HG02870 (cell line): ENCODE data around the gene SEL1L.
"Not testable (repeated sequence)": the region's sequence is repeated elsewhere in the genome, so short reads cannot be mapped to it uniquely, and the experiment has no call there.

Experiments used
- ATAC-seq: cut with Tn5 transposase; IDR thresholded peaks from one replicate; pipeline ENCODE4 v1.9.1; 2021; ENCODE audit warnings: mild to moderate bottlenecking, moderate library complexity; ENCODE audit not compliant: unreplicated experiment

The SEL1L gene

DNA sequence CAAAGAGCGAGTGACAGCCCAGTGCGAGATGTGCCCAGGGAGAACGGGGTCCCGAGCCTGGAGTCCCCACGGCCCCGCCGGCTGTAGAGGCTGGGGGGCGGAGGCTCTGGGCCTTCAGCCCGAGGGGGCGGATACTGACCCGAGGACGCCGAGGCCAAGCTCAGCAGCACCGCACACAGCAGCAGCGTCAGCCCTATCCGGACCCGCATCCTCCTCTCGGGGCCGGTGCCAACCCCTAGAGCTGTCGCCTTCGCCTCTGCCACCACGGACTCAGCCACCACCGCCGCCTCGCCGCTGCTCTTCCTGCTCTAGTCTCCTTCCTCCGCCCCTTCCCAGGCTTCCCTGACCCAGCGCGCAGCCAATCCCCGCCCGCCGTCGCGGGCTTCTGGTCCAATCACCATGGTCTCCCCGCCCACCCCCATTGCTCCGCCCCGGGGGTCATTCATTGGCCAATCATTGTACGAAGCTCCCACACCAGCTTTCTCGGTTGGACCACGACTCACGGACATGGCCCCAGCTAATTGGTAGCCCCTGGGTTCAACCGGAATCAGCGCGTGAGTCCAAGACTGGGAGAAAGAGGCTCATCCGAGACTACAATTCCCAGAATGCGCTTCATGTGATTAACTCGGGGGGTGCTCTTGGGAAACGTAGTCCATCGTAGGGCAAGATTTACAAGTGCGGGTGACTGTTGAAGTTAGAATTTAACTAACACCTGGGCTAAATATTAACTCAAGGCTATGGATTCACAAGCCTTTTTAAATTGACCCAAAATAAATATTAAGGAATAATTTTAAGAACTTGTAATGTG, at the start of gene SEL1L:
SEL1L (minus strand) TSS at position 318 of the 808 bp plus-strand sequence; CDS start at position 209, 109 bp downstream.
- ATAC-seq, result peak; percentile 92

DNA sequence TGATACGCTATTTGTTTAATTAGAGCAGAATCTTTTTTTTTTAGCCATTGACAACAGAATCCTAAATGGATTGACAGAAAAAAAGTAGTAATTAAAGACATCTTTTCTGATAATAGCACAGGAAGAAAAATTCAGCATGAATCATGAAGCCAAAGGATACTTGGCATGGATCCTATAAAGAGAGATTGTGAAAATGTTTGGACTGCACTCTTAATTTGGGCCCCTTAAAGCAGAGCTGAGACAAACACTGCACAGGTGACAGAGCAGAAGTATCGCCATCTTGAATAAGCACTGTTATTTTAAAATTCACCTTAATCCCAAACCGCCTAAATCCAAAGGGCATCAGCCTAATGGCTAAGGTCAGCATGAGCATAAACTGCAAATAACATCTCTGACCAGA, 48.8 kb upstream of the SEL1L start:
- no peak for ATAC-seq

DNA sequence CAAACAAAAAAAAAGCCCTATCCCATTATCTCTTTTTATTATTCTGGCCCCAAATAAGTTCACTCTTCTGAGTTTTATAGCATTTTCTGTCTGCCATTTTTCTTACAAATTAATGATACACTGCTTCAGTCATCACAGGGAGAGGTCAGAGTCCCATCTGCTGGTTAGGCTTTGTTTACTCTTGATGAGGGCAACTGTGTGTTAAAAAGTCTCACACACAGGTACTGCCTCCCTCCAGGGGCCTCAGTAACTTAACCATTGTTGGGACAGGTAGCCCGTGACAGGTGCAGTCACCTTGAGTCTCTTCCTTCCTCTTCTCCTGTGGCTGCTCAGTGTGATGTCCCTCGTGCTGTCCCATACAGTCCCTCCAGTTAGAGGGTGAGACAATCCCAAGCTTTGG, 45.5 kb upstream of the SEL1L start:
- no peak for ATAC-seq

DNA sequence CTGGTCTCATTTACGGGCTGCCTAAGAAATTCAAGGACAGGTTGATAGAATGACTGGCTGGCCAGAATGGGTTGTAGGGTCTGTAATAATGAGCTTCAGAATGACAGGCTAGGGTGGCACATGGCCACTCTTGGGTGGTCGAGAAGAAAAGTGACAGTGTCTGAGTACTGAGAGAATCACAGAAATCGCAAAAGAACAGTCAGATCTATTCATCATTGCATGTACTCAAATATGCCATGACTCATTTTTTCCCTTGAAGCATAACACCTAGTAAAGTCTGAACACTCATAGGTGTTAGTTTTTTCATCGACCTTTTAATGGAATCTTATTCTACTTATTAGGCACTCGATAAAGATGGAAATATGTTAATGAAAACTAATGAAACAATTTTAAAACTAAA, 37.8 kb upstream of the SEL1L start:
- ATAC-seq, result no peak

DNA sequence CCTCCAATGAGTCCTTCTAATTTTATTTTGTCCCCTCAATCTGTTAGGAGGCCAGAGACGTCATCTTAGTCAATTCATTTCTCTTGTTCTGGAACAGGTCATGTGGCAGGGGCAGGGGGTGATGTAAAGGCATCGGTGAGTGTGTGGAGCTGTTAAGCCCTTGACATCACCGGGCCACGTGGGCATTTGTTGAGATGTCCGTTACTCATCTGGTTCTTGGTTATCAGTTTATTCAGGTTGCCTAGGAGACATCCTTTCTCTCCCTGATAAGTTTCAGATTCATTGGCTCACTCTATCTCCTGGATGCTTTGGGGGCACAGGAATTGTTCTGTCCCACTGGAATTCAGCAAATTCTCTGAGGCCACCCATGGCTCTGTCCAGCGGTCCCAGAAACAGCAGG, 33.6 kb upstream of the SEL1L start:
- ATAC-seq, result no peak

DNA sequence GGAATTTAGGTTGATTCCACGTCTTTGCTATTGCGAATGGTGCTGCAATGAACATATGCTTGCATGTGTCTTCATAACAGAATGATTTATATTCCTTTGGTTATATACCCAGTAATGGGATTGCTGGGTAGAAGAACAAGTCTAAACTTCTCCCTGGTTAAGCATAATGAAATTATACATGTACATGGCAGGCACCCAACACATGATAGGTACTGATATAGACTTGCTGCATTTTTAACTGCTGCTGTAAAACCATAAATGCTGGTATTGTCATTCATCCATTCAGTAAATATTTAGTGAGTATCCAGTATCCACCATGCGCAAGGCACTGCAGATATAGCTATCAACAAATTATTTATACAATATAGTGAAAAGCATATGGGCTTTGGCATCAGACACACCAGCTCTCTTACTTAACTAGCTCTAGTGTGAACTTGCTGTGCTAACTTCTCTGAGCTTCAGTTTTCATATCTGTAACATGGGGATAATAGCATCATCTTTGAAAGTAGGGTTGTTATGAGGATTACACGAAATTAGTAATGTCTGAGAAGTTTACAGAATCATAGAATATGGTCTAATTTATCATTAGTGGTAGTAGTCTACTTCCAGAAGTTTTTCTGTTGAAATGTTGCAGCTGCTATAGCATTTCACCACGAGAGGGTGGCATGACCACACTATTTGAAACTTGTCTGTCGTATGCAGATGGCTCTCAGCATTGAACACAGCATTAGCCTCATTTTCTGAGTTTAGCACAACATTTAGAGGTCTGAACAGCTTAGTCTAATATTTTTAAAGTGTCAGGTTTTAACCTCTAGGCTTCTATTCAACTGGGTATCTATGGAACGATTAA, 32.0 kb upstream of the SEL1L start:
- peak; percentile 82 for ATAC-seq

DNA sequence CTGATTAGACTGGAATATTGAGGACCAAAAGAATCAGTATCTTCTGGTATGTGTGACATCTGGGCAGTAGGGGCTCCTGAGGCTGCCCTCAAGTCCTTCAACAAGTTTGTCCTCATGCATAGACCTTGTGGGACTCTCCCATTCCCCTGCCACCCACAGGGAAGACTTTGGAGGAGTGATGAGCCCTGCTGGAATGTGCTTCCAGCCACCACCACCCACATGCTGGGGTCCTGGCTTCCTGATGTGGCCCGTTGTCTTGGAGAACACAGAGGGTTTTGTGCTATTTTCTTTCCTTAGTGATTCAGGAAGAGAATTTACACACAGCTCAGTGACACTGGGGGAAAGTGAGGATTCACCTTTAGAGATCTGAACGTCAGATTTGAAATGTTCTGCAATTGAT, 29.2 kb upstream of the SEL1L start:
- ATAC-seq, result no peak

DNA sequence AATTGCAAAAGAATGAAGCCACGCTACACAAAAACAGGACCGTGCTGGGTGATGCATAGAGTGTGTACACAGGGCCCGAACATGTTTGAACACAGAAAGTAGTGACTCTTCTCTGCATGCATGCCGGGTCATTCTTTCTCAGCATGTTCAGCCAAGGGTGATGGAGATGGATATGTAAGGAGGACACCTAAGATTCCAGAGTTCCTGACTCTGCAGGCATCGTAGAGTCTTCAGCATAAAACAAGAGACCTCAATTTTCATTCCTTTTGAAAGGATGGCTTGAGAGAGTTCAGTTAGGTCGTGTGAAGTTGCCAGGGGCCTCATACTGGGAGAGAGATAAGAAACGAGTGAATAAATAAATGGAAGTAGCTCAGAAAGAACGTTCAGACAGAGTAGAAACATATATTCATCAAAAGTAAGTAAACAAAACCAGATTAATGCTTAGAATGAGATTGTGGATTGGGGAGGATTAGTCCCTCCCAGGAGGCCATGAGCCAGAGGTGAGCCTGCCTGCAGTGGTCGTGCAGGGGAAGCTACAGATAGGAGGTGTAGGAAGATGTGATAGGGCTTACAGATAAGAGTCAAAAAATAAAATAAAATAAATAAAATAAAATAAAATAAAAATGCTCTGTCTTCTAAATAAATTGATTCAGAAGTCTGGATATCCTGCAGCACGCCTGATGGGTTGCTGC, 27.6 kb upstream of the SEL1L start:
- ATAC-seq, result no peak

DNA sequence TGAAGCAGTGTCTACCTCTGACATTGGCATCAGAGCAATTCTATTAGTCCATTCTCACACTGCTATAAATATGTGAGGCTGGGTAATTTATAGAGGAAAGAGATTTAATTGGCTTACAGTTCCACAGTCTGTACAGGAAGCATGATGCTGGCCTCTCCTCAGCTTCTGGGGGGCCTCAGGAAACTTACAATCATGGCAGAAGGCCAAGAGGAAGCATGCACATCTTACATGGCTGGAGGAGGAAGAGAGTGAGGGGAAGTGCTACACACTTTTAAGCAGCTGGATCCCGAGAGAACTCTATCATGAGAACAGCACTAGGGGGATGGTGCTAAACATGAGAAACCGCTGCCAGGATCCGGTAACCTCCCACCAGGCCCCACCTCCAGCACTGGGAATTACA, 25.7 kb upstream of the SEL1L start:
- ATAC-seq, result no peak

DNA sequence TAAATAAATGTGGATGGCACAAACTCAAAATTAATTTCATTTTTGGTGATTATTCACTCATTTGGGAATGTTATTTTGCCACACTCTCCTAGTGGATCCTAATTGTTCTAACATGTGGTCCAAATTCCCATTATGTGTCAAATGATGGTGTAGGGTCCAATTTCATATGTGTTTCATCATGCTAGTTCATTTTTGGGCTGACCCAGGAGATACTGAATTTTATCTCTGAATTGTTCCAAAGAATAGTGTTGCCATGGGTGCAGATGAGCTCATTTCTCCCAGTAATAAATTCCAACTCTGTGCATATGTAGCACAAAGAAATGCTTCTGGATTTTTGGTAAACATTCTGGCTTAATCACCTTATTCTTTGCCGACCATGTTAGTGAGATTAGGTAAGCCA, 23.5 kb upstream of the SEL1L start:
- no peak for ATAC-seq

DNA sequence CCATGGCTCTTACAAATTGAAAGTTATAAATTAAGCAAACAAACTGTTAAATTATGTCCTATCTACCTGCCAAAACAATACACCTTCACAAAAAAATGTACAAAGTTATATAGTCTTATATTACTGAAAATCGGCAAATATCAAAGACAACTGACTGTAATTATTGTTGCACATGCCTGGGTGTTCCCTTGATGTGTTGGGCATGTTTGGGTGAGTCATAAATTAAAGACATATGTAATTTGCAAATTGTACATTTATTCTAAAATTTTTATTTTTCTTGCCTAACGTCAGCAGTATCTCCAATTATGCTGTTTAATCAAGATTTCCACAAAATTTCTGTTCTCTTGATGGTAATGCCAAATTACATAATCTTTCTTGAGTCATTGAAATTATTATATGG, 22.0 kb upstream of the SEL1L start:
- no peak for ATAC-seq

DNA sequence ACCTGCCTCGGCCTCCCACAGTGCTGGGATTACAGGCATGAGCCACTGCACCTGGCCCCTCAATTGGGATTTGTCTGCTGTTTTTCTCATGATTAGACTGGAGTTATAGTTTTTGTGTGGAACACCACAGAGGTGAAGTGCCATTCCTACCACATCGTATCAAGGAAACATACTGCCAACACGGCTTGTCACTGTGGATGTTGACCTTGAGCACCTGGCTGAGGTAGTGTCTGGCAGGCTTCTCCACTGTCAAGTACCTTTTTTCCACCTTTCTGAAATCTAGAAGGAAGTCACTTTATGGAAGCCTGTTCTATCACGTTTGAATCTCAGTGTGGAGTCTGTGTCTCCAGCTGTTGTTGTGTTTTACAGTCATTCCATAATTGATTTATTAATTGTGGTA, 21.4 kb upstream of the SEL1L start:
- no peak for ATAC-seq

DNA sequence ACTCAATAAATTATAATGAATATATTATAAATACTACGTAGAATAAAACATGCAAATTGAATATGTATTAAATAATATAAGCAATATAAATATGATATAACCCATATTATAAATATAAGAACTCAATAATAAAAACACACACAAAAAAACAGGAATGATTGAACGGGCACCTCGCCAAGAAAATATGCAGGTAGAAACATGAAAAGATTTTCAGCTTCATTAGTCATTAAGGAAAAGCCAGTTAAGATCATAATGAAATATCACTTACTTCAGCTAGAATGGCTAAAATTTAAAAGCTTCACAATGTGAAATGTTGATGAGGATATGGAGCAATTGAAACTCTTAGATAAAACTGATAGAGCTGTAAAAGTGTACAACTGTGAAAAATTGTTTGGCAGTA, 17.8 kb upstream of the SEL1L start:
- no peak for ATAC-seq

DNA sequence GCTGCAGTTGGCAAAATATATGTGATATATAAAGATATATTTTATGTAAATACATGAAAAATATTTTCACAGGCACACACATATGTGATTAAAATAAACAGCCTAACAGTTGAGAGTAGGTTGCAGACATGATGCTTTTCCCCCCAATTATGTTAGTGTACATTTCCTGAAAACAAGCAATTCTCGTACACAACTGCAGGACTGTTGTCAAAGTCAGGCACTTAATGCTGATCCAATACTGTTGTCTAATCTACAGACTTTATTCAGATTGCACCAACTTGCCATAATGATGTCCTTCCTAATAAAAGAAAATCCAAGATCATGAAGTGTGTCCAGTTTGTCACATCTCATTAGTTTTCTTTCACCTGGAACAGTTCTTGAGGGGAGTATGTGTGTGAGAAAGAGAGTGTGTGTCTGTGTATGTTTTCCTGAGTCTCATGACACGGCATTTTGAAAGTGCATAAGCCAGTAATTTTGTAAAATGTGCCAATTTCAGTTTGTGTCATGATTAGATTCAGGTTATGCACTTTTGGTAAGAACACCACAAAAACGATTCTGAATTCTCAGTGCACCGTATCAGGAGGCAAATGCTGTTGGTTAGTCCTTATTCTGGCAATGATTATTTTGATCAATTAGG, 16.5 kb upstream of the SEL1L start:
- ATAC-seq, result peak; percentile 98

DNA sequence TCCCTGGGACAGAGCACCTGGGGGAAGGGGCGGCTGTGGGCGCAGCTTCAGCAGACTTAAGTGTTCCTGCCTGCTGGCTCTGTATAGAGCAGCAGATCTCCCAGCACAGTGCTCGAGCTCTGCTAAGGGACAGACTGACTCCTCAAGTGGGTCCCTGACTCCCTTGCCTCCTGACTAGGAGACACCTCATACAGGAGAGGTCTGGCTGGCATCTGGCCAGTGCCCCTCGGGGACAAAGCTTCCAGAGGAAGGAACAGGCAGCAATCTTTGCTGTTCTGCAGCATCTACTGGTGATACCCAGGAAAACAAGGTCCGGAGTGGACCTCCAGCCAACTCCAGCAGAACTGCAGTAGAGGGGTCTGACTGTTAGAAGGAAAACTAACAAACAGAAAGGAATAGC, 7.6 kb upstream of the SEL1L start:
- ATAC-seq, result not testable (repeated sequence)

DNA sequence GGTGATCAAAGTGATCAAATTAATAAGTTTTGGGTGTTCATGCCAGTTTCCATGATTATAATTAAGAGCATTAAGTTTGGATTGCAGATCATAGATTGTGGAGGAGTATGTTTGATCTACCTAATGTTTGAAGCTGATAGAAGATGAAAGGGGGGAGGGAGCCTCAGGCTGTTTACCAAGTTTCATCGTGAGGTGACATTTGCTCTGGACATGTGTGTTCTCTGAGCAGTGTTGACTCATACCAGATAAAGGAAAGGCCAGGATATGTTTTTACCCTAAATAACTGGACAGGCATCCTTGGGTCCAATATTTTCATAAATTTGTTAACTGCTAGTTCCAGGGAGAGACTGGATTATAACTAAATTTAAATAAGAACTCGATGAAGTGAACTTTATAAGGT, 3.5 kb upstream of the SEL1L start:
- no peak for ATAC-seq

DNA sequence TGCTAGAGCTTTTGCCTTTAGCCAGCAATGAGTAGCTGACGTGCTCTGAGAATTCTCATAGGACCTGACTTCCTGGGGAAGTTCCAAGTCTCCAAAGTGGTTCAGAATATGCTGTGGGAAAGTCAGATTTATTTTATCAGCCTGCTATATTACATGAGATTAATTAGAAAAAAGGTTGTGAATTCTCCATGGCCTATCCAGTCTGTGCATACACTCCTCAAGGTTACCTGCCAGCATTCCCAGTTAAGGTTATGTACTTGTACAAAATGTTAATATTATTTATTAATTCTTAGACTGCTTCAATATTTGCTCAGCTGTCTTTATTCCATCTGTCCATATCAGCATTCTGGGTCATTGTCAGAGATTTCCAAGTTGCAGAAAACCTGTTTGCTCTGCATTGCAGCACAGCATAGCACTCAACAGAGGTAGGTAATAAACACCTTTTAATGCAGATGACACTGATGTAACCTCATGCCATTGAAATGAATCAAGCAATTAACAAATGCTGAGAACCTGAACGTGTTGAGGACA, 2.7 kb upstream of the SEL1L start:
- ATAC-seq, result no peak

DNA sequence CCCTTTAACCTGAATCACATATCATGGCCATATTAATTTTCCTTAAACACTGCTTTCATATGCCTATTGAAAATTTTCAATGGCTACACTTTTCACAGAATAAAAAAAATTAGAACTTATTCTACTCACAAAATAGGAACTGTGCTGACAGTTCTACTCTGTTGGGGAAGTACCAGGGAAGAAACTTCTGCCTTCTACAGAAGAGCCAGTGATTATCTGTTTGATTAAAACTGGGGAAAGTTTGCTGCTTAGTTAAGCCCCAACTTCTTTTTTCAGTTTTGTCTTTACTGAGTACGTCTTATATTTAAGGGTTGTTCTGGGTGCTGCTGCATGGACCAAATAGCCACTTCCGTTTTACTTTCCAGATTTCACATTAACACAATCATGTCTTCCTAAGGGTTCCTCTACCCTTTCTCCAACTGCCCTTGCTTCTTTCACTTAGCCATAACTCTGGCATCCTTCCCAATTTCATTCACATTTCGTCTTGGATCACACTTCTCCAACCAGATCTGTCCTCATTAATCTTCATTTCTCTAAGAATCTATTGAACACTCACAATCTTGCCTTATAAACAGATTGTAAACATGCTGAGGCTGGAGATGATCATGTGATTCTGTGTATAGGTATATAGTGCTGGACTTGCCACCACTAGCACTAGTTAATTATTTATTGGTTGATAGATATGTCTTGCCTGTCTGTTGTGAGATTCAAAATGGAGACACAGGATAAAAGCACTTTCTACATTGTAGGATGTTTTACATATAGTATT, 1.9 kb upstream of the SEL1L start:
- ATAC-seq, result peak; percentile 36

DNA sequence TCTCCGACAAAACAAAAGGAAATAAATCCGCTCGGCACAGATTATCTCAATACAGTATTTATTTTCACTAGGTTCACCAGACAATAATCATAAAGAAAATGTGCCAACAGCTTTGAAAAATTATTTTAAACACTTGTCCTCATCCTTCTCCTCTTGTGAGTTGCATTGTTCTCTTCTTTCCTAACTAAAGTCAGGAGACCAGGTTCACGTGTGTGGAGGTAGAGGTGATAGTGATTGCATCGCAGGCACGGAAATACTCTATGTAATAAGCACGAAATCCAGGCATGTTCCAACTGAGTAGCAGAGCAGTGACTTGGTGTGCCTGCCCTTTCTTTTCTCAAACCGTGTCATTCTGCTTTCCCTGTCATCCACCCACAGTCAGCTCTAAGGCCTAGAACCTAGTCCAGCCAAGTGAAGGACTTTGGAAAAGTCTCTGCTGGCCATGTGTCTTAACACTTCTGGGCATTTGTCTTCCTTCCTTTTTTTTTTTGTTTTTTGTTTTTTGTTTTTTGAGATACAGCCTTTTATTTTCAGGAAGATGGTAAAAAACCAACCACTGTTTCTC, 939 bp upstream of the SEL1L start:
- ATAC-seq, result no peak

DNA sequence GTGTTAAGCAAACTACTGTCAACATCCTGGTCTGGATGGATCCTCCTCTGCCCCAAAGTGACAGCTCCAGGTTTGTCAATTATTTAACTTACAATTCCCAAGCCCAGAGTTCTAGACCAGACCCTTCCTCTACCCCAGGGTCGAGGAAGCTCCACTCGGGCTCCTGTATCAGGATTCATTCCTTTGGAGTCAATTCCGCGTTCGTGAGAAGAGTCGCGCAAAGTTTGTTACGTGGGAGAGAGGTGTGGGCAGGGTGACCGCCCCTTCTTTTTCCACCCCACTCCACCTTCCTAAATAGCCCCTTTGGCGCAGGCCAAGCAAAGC, 479 bp downstream of the SEL1L start:
- no peak for ATAC-seq
